Spleen (tissue), 7 donors: Measurements from ENCODE around the gene PPM1N.

Experiments used
- CTCF ChIP-seq, 11 experiments: fragments of 200-600 bp in 7 of 11; fragments of 450-650 bp in 4 of 11; sonication (generic) in 4 of 11; IDR thresholded peaks in 8 of 11; conservative IDR thresholded peaks in 3 of 11; 1 replicate in 7 of 11; 2 replicates in 4 of 11; pipeline versions ENCODE4 v1.4.0 to v1.8.0; 2016 to 2021; ENCODE audit warnings: antibody characterized with exemption in 11 of 11, inconsistent platforms in 4 of 11, mild to moderate bottlenecking in 1 of 11
- POLR2A ChIP-seq, 3 donors: fragments of 450-650 bp; IDR thresholded peaks; one replicate each; pipeline ENCODE4 v1.5.1; 2017; ENCODE audit warnings: antibody characterized with exemption in 3 of 3, mild to moderate bottlenecking in 1 of 3
- POLR2AphosphoS5 ChIP-seq, 3 donors: sonication (generic); formaldehyde crosslinking; IDR thresholded peaks; one replicate each; pipeline ENCODE4 v1.5.1; 2017; ENCODE audit warnings: antibody characterized with exemption in 3 of 3
- donor health status: DM: no; HTN: no; CAD: no; lungs with moderate emphysema.
- donor health status: DM: no; HTN: no; CAD: no.
- donor health status: DM: no; HTN: no; CAD: no.

GRCh38 chr19:45547965-45548609, 49.8 kb downstream of the PPM1N start:
- TF ChIP-seq CTCF (IDR thresholded peaks at IDR 0.05 in 8 of 11, conservative IDR thresholded peaks at IDR 0.05 in 3 of 11) (no peak), POLR2A (IDR thresholded peaks at IDR 0.05) (no peak), POLR2AphosphoS5 (IDR thresholded peaks at IDR 0.05) (no peak)
